GM23338 (cell line): ENCODE results near the gene RHOV. TPM values are rescaled to one million over a fixed set of nuclear protein-coding genes. Genes with fewer than 3 reads are reported as not detected.

Experiments used
- ATAC-seq: fragments of 200-7000 bp; cut with Tn5 transposase; 3 replicates; pipeline ENCODE4 v1.9.1; 2020
- DNase-seq: peaks from one replicate; pipeline ENCODE4 v3.0.0-alpha.2; 2015; ENCODE audit warnings: low spot score
- H2AFZ ChIP-seq: fragments of 200-600 bp; sonication (generic); 2 replicates; pipeline ENCODE4 v1.8.0; 2016; ENCODE audit warnings: antibody characterized with exemption, mild to moderate bottlenecking, moderate library complexity
- H3F3A ChIP-seq: fragments of 200-600 bp; sonication (generic); replicated peaks from 2 replicates; pipeline ENCODE4 v1.8.0; 2017; ENCODE audit warnings: antibody characterized with exemption, mixed run types, low read depth
- H3K27ac ChIP-seq: fragments of 200-600 bp; sonication (generic); 2 replicates; pipeline ENCODE4 v1.6.1; 2016; ENCODE audit warnings: low read depth
- H3K27me3 ChIP-seq: fragments of 200-600 bp; sonication (generic); 2 replicates; pipeline ENCODE4 v1.8.0; 2016; ENCODE audit warnings: mild to moderate bottlenecking, mixed run types, moderate library complexity; ENCODE audit not compliant: insufficient read depth
- H3K36me3 ChIP-seq: fragments of 200-600 bp; sonication (generic); 2 replicates; pipeline ENCODE4 v1.8.0; 2016; ENCODE audit warnings: mild to moderate bottlenecking; ENCODE audit not compliant: insufficient read depth
- H3K4me1 ChIP-seq: fragments of 200-600 bp; sonication (generic); 2 replicates; pipeline ENCODE4 v1.8.0; 2016; ENCODE audit warnings: mild to moderate bottlenecking, moderate library complexity; ENCODE audit not compliant: insufficient read depth
- H3K4me2 ChIP-seq: fragments of 200-600 bp; sonication (generic); 2 replicates; pipeline ENCODE4 v1.7.1; 2017; ENCODE audit warnings: mixed run types
- H3K4me3 ChIP-seq: fragments of 200-600 bp; sonication (generic); 2 replicates; pipeline ENCODE4 v1.6.1; 2016; ENCODE audit warnings: mixed run types
- H3K79me2 ChIP-seq: fragments of 200-600 bp; sonication (generic); replicated peaks from 2 replicates; pipeline ENCODE4 v1.8.0; 2017; ENCODE audit warnings: mild to moderate bottlenecking; ENCODE audit not compliant: insufficient read depth
- H3K9me2 ChIP-seq: fragments of 200-600 bp; sonication (generic); 2 replicates; pipeline ENCODE4 v1.8.0; 2017; ENCODE audit not compliant: insufficient read depth
- H4K20me1 ChIP-seq: fragments of 200-600 bp; sonication (generic); replicated peaks from 2 replicates; pipeline ENCODE4 v1.8.0; 2017; ENCODE audit warnings: mild to moderate bottlenecking; ENCODE audit not compliant: insufficient read depth
- H3K27ac Mint-ChIP-seq: 2 replicates; pipeline ENCODE4 v1.8.0; 2020; ENCODE audit warnings: inconsistent platforms, mild to moderate bottlenecking, moderate library complexity, mixed read lengths
- H3K27me3 Mint-ChIP-seq: 3 replicates; pipeline ENCODE4 v1.8.0; 2022; ENCODE audit warnings: low read depth, mild to moderate bottlenecking, moderate library complexity, mixed read lengths, inconsistent platforms; ENCODE audit not compliant: insufficient read depth, poor library complexity
- H3K36me3 Mint-ChIP-seq: 3 replicates; pipeline ENCODE4 v1.8.0; 2021; ENCODE audit warnings: low read depth, mild to moderate bottlenecking, inconsistent platforms, moderate library complexity, mixed read lengths
- H3K4me1 Mint-ChIP-seq: 3 replicates; pipeline ENCODE4 v1.8.0; 2020; ENCODE audit warnings: mild to moderate bottlenecking, inconsistent platforms, mixed read lengths
- H3K4me3 Mint-ChIP-seq: 3 replicates; pipeline ENCODE4 v1.8.0; 2021; ENCODE audit warnings: moderate library complexity, mild to moderate bottlenecking, inconsistent platforms, mixed read lengths
- H3K9me3 Mint-ChIP-seq: 3 replicates; pipeline ENCODE4 v1.8.0; 2020; ENCODE audit warnings: moderate library complexity, mild to moderate bottlenecking, inconsistent platforms, mixed read lengths
- CREB1 ChIP-seq: fragments of 250-450 bp; sonication (Bioruptor Pico); IDR thresholded peaks from 2 replicates; pipeline ENCODE4 v1.5.0; 2020; ENCODE audit warnings: low read depth, mild to moderate bottlenecking, moderate library complexity
- CTCF ChIP-seq, 2 experiments: fragments of 200-600 bp in 1 of 2; sonication (generic) in 1 of 2; conservative IDR thresholded peaks; 2 replicates each; pipeline versions ENCODE4 v1.5.1 to v1.6.1; 2016 to 2017; ENCODE audit warnings: antibody characterized with exemption in 2 of 2, low read depth in 2 of 2, mild to moderate bottlenecking in 2 of 2, moderate library complexity in 1 of 2
- ETS1 ChIP-seq: IDR thresholded peaks from 2 replicates; pipeline ENCODE4 v1.6.1; 2016; ENCODE audit warnings: antibody characterized with exemption
- EZH2 ChIP-seq: fragments of 200-600 bp; sonication (generic); IDR thresholded peaks from one replicate; pipeline ENCODE4 v1.8.0; 2017; ENCODE audit warnings: antibody characterized with exemption, mild to moderate bottlenecking, low read depth; ENCODE audit not compliant: unreplicated experiment
- JUNB ChIP-seq: IDR thresholded peaks from one replicate; pipeline ENCODE4 v1.6.1; 2016; ENCODE audit warnings: antibody characterized with exemption; ENCODE audit not compliant: unreplicated experiment
- STAT1 ChIP-seq: IDR thresholded peaks from one replicate; pipeline ENCODE4 v1.6.1; 2016; ENCODE audit warnings: antibody characterized with exemption; ENCODE audit not compliant: unreplicated experiment
- ZNF114 ChIP-seq: fragments of 250-450 bp; sonication (Bioruptor Pico); IDR thresholded peaks from 2 replicates; pipeline ENCODE4 v1.5.0; 2020; ENCODE audit warnings: mild to moderate bottlenecking, moderate library complexity
- ZNF331 ChIP-seq: fragments of 250-450 bp; sonication (Bioruptor Pico); IDR thresholded peaks from 2 replicates; pipeline ENCODE4 v1.5.0; 2020; ENCODE audit warnings: low read depth, mild to moderate bottlenecking, moderate library complexity
- ZNF462 ChIP-seq: fragments of 250-450 bp; sonication (Bioruptor Pico); IDR thresholded peaks from 2 replicates; pipeline ENCODE4 v1.5.0; 2020; ENCODE audit warnings: mild to moderate bottlenecking, moderate library complexity
- polyA plus RNA-seq: library from polyadenylated mRNA; unstranded; fragments of >200 nt; fragmentation: Nextera tagmentation; extraction: Ambion mirVana; gene quantifications from 2 replicates; pipeline ENCODE4 v1.2.1, GENCODE V29; 2016
- total RNA-seq: library from RNA; depleted of rRNA; stranded (reverse); fragments of >200 nt; shearing (Covaris generic); gene quantifications from 2 replicates; pipeline ENCODE4 v1.2.3, GENCODE V29; 2014

The RHOV gene
- total and polyA plus RNA-seq, 2 experiments from 2014 or later, result 4.4 to 4.7 TPM

GRCh38 chr15:40856746-40857145 lies 17.3 kb downstream of the RHOV start (continued):
- TF ChIP-seq ZNF462 (CRISPR knock-in tag) (no peak), JUNB (no peak), ETS1 (no peak)

GRCh38 chr15:40855706-40856234 lies 18.3 kb downstream of the RHOV start:
- TF ChIP-seq ETS1 (no peak), CTCF (conservative IDR thresholded peaks at IDR 0.05; ENCODE audit: low read depth in 2 of 2) (no peak), CREB1 (CRISPR knock-in tag) (no peak), ZNF114 (CRISPR knock-in tag) (no peak), STAT1 (no peak), ZNF331 (CRISPR knock-in tag) (no peak), EZH2 (no peak)
- Histone ChIP-seq H3K4me1 (no peaks in the 10 kb centered on the region; the same call in 1 of the 2 replicates), H3K9me2 (no peaks in the 10 kb centered on the region), H3K27ac (no peak overlapping the region), H3K79me2 (peaks cover 20% of the 10 kb centered on the region), H2AFZ (no peak overlapping the region), H3F3A (peaks cover 17% of the 10 kb centered on the region), H3K27me3 (no peaks in the 10 kb centered on the region), H4K20me1 (peaks cover 3% of the 10 kb centered on the region), H3K4me3 (no peak overlapping the region), H3K4me2 (no peak overlapping the region), H3K36me3 (peaks cover 7% of the 10 kb centered on the region)
- Mint-ChIP-seq H3K36me3 (peaks cover 60% of the 10 kb centered on the region), H3K9me3 (no peaks in the 10 kb centered on the region), H3K27me3 (peaks cover 10% of the 10 kb centered on the region), H3K27ac (no peak overlapping the region), H3K4me1 (peaks cover 23% of the 10 kb centered on the region), H3K4me3 (no peak overlapping the region)
- DNase-seq, result no peak
- no peak for ATAC-seq
